IPS DF 4.7 (cell line): ENCODE results near the gene SLC8A2.

Experiments used
- DNase-seq: peaks from one replicate; pipeline ENCODE4 v3.0.0-alpha.2; 2013; ENCODE audit warnings: low spot score; ENCODE audit errors: extremely low read depth

Gene SLC8A2

DNA sequence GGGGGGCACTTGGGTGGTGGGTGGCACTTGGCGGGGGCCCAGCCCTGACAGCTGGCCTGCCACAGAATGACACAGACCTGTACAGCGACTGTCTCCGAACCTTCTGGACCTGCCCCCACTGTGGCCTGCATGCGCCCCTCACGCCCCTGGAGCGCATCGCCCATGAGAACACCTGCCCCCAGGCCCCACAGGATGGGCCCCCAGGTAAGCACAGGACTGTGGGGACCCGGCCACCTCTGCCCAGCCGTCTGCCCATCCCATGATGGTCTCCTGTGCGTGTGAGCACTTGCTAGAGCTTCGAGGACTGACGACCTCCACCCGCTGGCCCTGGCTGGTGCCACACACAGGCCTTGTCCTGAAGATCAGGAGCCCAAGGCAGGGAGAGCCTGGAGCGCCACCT is 90.6 kb downstream of the SLC8A2 start:
- no peak for DNase-seq

DNA sequence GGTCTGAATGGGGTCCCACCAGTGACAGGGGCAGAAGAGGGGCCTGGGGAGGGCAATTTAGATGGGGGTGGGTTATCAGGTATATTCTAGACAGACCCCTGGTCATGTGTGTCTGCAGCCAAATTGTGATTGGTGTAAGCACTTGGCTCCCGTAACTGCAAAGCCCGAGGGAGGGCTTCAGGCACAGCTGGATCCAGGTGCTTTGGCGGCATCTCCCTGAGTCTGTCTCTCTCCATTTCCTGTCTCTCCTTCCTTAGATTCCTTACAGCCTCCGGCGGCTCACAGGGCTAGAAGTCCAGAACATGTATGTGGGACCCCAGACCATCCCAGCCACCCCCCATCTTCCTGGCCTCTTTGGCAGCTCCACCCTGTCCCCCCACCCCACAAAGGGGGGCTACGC is 91.1 kb downstream of the SLC8A2 start:
- no peak for DNase-seq

DNA sequence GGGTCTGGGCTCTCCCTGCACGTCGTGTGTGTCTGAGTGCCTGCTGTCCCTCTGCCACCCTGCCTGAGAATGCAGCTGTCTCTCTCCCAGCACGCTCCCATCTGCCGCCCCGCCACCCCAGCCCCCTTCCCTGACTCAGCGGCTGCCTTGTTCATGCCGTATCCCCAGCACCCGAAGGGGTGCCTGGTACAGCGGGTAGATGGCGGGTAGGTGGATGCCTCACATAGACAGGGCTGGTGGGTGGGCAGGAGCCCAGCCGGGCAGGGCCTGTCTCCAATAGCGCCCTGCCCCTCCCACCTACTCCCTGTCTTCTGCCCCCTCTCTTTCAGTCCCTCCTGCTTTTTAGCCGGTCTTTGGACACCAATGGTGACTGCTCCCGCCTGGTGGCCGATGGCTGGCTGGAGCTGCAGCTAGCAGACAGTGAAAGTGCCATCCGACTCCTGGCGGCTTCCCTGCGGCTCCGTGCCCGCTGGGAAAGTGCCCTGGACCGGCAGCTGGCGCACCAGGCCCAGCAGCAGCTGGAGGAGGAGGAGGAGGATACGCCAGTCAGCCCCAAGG is 92.2 kb downstream of the SLC8A2 start:
- DNase-seq, result no peak

DNA sequence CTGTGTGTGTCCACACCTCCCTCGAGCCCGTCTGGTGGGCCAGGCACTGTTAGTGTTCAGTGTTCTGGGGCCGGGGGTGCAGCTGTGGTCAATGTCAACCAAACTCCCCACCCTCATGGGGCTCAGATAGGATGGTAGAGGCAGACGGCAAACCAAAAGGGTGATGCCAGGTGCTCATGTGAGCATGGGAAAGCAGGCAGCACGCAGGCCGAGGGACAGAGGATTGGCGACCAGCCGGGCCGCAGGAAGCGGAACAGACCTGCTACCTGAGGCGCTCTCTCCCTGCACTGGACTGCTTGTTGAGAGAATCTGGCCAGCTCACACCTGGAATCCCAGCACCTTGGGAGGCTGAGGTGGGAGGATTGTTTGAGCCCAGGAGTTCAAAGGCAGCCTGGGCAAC is 93.4 kb downstream of the SLC8A2 start:
- no peak for DNase-seq
